H1 (cell line): ENCODE data around the gene PDK1.

ENCODE experiments used
- BCL11A ChIP-seq, 2 experiments: IDR thresholded peaks; one replicate each; pipeline ENCODE4 v1.6.1; 2011; ENCODE audit warnings: low read depth in 2 of 2, low read length in 2 of 2, mild to moderate bottlenecking in 2 of 2
- CBX5 ChIP-seq: fragments of 300-800, 300-1000 bp; sonication (generic); IDR thresholded peaks from 2 replicates; pipeline ENCODE4 v1.7.1; 2016; ENCODE audit warnings: antibody characterized with exemption, low read length, low read depth
- CTCF ChIP-seq, 3 experiments: IDR thresholded peaks; 1 replicate in 2 of 3; 2 replicates in 1 of 3; pipeline versions ENCODE4 v1.5.1 to v1.6.1; 2011; ENCODE audit warnings: low read length in 3 of 3, mild to moderate bottlenecking in 3 of 3, inconsistent platforms in 2 of 3, low read depth in 1 of 3, moderate library complexity in 1 of 3; ENCODE audit not compliant: insufficient read depth in 1 of 3; ENCODE audit errors: control extremely low read depth in 1 of 3
- EP300 ChIP-seq, 2 experiments: IDR thresholded peaks; 1 replicate in 1 of 2; 2 replicates in 1 of 2; pipeline ENCODE4 v1.6.1; 2011 to 2012; ENCODE audit warnings: low read depth in 2 of 2, low read length in 2 of 2, mild to moderate bottlenecking in 2 of 2, borderline replicate concordance in 1 of 2, inconsistent platforms in 1 of 2, moderate library complexity in 1 of 2
- GABPA ChIP-seq: IDR thresholded peaks from 2 replicates; pipeline ENCODE4 v1.6.1; 2011; ENCODE audit warnings: mild to moderate bottlenecking, low read length, moderate library complexity, borderline replicate concordance; ENCODE audit not compliant: insufficient read depth
- RAD21 ChIP-seq, 2 experiments: IDR thresholded peaks in 1 of 2; conservative IDR thresholded peaks in 1 of 2; 2 replicates each; pipeline ENCODE4 v1.6.1; 2011; ENCODE audit warnings: low read depth in 2 of 2, low read length in 2 of 2, improper control_type of control experiment in 1 of 2, inconsistent platforms in 1 of 2, mild to moderate bottlenecking in 1 of 2, moderate library complexity in 1 of 2
- YY1 ChIP-seq: IDR thresholded peaks from 2 replicates; pipeline ENCODE4 v1.6.1; 2011; ENCODE audit warnings: low read depth, mild to moderate bottlenecking, low read length

- no peak for TF ChIP-seq BCL11A (IDR thresholded peaks at IDR 0.05; ENCODE audit: low read depth in 2 of 2, low read length in 2 of 2)
- TF ChIP-seq CTCF (IDR thresholded peaks at IDR 0.05; ENCODE audit: control extremely low read depth in 1 of 3, insufficient read depth in 1 of 3, low read depth in 1 of 3, low read length in 3 of 3), result no peak
- no peak for TF ChIP-seq EP300 (IDR thresholded peaks at IDR 0.05; ENCODE audit: borderline replicate concordance in 1 of 2, low read depth in 2 of 2, low read length in 2 of 2)
- no peak for TF ChIP-seq CBX5
- no peak for TF ChIP-seq RAD21 (IDR thresholded peaks at IDR 0.05 in 1 of 2, conservative IDR thresholded peaks at IDR 0.05 in 1 of 2; ENCODE audit: low read depth in 2 of 2, low read length in 2 of 2)
- TF ChIP-seq YY1, result no peak
- no peak for TF ChIP-seq GABPA
Observed at GRCh38 chr2:172627181-172627580, 71.3 kb downstream of the PDK1 start.
